Erythroblast (primary cell): ENCODE measurements around the gene MRPS14.

Experiments used
- GATA1 ChIP-seq: IDR thresholded peaks from 2 replicates; pipeline ENCODE4 v1.6.1; 2011; ENCODE audit warnings: low read depth, mild to moderate bottlenecking, control low read depth, low read length, moderate library complexity
- POLR2A ChIP-seq: IDR thresholded peaks from 2 replicates; pipeline ENCODE4 v1.6.1; 2011; ENCODE audit warnings: mild to moderate bottlenecking, low read length

DNA sequence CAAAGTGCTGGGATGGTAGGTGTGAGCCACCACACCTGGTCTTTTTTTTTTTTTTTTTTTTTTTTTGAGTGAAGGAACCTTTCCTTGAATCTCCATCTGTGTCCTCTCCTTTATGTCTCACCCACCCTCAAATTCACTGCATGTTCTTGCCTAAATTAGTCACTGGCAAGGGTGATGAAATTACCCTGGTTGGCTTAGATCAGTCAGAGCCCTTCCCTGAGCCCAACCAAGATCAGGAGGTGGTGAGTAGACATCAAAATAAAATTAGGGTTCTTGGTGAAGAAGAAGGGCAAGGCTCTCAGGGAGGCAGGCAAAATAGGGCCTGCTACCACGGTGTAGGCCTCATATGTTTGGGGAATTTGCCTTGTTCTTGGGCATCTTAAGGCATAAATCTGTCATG lies 39.1 kb upstream of the MRPS14 start:
- no peak for TF ChIP-seq POLR2A
- TF ChIP-seq GATA1, result no peak
